HEK293 (cell line): ENCODE data around the gene SCRT2.

Experiments
- OSR2 ChIP-seq: fragments of 450-650 bp; formaldehyde crosslinking; IDR thresholded peaks from 2 replicates; pipeline ENCODE4 v1.5.1; 2016; ENCODE audit warnings: missing biosample characterization, missing genetic modification characterization
- SP2 ChIP-seq: fragments of 450-650 bp; formaldehyde crosslinking; IDR thresholded peaks from 2 replicates; pipeline ENCODE4 v1.5.1; 2016; ENCODE audit warnings: missing biosample characterization, missing genetic modification characterization
- ZBTB17 ChIP-seq: fragments of 450-650 bp; formaldehyde crosslinking; IDR thresholded peaks from 2 replicates; pipeline ENCODE4 v1.5.1; 2016; ENCODE audit warnings: missing biosample characterization, missing genetic modification characterization
- ZNF140 ChIP-seq: fragments of 450-650 bp; formaldehyde crosslinking; IDR thresholded peaks from 2 replicates; pipeline ENCODE4 v1.5.1; 2016; ENCODE audit warnings: missing biosample characterization, missing genetic modification characterization
- ZNF23 ChIP-seq: fragments of 450-650 bp; formaldehyde crosslinking; IDR thresholded peaks from 2 replicates; pipeline ENCODE4 v1.5.1; 2016; ENCODE audit warnings: missing biosample characterization, missing genetic modification characterization, borderline replicate concordance
- ZNF335 ChIP-seq: fragments of 450-650 bp; formaldehyde crosslinking; conservative IDR thresholded peaks from 2 replicates; pipeline ENCODE4 v1.5.1; 2016; ENCODE audit warnings: missing biosample characterization, missing genetic modification characterization
- ZNF585B ChIP-seq: fragments of 450-650 bp; formaldehyde crosslinking; IDR thresholded peaks from 2 replicates; pipeline ENCODE4 v1.5.1; 2016; ENCODE audit warnings: missing biosample characterization, missing genetic modification characterization
- ZNF629 ChIP-seq: fragments of 450-650 bp; formaldehyde crosslinking; IDR thresholded peaks from 2 replicates; pipeline ENCODE4 v1.5.1; 2017; ENCODE audit warnings: missing biosample characterization, missing genetic modification characterization
- ZNF677 ChIP-seq: fragments of 450-650 bp; IDR thresholded peaks from 2 replicates; pipeline ENCODE4 v1.5.0; 2018; ENCODE audit warnings: missing biosample characterization, mild to moderate bottlenecking, missing genetic modification characterization, moderate library complexity
- ZNF692 ChIP-seq: fragments of 450-650 bp; formaldehyde crosslinking; IDR thresholded peaks from 2 replicates; pipeline ENCODE4 v1.5.1; 2016; ENCODE audit warnings: missing biosample characterization, missing genetic modification characterization
- ZNF768 ChIP-seq: fragments of 450-650 bp; formaldehyde crosslinking; IDR thresholded peaks from 2 replicates; pipeline ENCODE4 v1.5.1; 2018; ENCODE audit warnings: missing biosample characterization, mild to moderate bottlenecking, missing genetic modification characterization
- ZNF776 ChIP-seq: fragments of 450-650 bp; formaldehyde crosslinking; IDR thresholded peaks from 2 replicates; pipeline ENCODE4 v1.5.0; 2017; ENCODE audit warnings: missing biosample characterization, missing genetic modification characterization, borderline replicate concordance
- ZNF785 ChIP-seq: fragments of 450-650 bp; formaldehyde crosslinking; IDR thresholded peaks from 2 replicates; pipeline ENCODE4 v1.5.1; 2016; ENCODE audit warnings: missing biosample characterization, missing genetic modification characterization
- ZNF837 ChIP-seq: fragments of 450-650 bp; formaldehyde crosslinking; IDR thresholded peaks from 2 replicates; pipeline ENCODE4 v1.5.1; 2016; ENCODE audit warnings: missing biosample characterization, missing genetic modification characterization
- ZSCAN16 ChIP-seq: fragments of 450-650 bp; formaldehyde crosslinking; IDR thresholded peaks from 2 replicates; pipeline ENCODE4 v1.5.1; 2016; ENCODE audit warnings: missing biosample characterization, missing genetic modification characterization
- ZSCAN30 ChIP-seq: fragments of 450-650 bp; IDR thresholded peaks from 2 replicates; pipeline ENCODE4 v1.5.1; 2018; ENCODE audit warnings: missing biosample characterization, mild to moderate bottlenecking, missing genetic modification characterization, moderate library complexity
- TF ChIP-seq, protein P1 (sequence below): fragments of 450-650 bp; formaldehyde crosslinking; IDR thresholded peaks from 2 replicates; pipeline ENCODE4 v1.5.1; 2016; ENCODE audit warnings: missing biosample characterization, missing genetic modification characterization
- TF ChIP-seq, protein P2 (sequence below): fragments of 450-650 bp; formaldehyde crosslinking; IDR thresholded peaks from 2 replicates; pipeline ENCODE4 v1.5.1; 2016; ENCODE audit warnings: missing biosample characterization, missing genetic modification characterization
- TF ChIP-seq, protein P3 (sequence below): fragments of 450-650 bp; formaldehyde crosslinking; IDR thresholded peaks from 2 replicates; pipeline ENCODE4 v1.5.1; 2016; ENCODE audit warnings: missing biosample characterization, missing genetic modification characterization, borderline replicate concordance
- TF ChIP-seq, protein P4 (sequence below): fragments of 450-650 bp; formaldehyde crosslinking; conservative IDR thresholded peaks from 2 replicates; pipeline ENCODE4 v1.5.1; 2016; ENCODE audit warnings: low read depth, missing biosample characterization, missing genetic modification characterization
- TF ChIP-seq, protein P5 (sequence below): fragments of 450-650 bp; formaldehyde crosslinking; conservative IDR thresholded peaks from 2 replicates; pipeline ENCODE4 v1.5.1; 2016; ENCODE audit warnings: low read depth, missing biosample characterization, missing genetic modification characterization

Gene SCRT2

GRCh38 chr20:652615-653109, 22.9 kb downstream of the SCRT2 start (continued):
- TF ChIP-seq ZNF23 (tag by site-specific recombination) (no peak), ZNF768 (tag by site-specific recombination) (peak; percentile 99; the same call in 1 of the 2 replicates), ZSCAN30 (tag by site-specific recombination) (no peak), ZNF677 (tag by site-specific recombination) (no peak), ZNF585B (tag by site-specific recombination) (no peak), SP2 (peak; percentile 55), OSR2 (tag by site-specific recombination) (no peak), ZSCAN16 (tag by site-specific recombination) (no peak), ZNF140 (tag by site-specific recombination) (no peak), ZNF629 (tag by site-specific recombination) (no peak; the same call in 1 of the 2 replicates), ZNF335 (tag by site-specific recombination) (peak; percentile 36; the same call in 1 of the 2 replicates), ZBTB17 (tag by site-specific recombination) (no peak), ZNF692 (tag by site-specific recombination) (peak; percentile 75), ZNF837 (tag by site-specific recombination) (no peak), ZNF785 (no peak), ZNF776 (no peak)
- TF ChIP-seq, protein P1, sequence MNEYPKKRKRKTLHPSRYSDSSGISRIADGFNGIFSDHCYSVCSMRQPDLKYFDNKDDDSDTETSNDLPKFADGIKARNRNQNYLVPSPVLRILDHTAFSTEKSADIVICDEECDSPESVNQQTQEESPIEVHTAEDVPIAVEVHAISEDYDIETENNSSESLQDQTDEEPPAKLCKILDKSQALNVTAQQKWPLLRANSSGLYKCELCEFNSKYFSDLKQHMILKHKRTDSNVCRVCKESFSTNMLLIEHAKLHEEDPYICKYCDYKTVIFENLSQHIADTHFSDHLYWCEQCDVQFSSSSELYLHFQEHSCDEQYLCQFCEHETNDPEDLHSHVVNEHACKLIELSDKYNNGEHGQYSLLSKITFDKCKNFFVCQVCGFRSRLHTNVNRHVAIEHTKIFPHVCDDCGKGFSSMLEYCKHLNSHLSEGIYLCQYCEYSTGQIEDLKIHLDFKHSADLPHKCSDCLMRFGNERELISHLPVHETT = peak; percentile 49; the same call in 1 of the 2 replicates
- TF ChIP-seq, protein P2, sequence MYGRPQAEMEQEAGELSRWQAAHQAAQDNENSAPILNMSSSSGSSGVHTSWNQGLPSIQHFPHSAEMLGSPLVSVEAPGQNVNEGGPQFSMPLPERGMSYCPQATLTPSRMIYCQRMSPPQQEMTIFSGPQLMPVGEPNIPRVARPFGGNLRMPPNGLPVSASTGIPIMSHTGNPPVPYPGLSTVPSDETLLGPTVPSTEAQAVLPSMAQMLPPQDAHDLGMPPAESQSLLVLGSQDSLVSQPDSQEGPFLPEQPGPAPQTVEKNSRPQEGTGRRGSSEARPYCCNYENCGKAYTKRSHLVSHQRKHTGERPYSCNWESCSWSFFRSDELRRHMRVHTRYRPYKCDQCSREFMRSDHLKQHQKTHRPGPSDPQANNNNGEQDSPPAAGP (tag by site-specific recombination) = 0 out of 2 replicates have a peak, but pooled peaks have one; percentile 37
- TF ChIP-seq, protein P3, sequence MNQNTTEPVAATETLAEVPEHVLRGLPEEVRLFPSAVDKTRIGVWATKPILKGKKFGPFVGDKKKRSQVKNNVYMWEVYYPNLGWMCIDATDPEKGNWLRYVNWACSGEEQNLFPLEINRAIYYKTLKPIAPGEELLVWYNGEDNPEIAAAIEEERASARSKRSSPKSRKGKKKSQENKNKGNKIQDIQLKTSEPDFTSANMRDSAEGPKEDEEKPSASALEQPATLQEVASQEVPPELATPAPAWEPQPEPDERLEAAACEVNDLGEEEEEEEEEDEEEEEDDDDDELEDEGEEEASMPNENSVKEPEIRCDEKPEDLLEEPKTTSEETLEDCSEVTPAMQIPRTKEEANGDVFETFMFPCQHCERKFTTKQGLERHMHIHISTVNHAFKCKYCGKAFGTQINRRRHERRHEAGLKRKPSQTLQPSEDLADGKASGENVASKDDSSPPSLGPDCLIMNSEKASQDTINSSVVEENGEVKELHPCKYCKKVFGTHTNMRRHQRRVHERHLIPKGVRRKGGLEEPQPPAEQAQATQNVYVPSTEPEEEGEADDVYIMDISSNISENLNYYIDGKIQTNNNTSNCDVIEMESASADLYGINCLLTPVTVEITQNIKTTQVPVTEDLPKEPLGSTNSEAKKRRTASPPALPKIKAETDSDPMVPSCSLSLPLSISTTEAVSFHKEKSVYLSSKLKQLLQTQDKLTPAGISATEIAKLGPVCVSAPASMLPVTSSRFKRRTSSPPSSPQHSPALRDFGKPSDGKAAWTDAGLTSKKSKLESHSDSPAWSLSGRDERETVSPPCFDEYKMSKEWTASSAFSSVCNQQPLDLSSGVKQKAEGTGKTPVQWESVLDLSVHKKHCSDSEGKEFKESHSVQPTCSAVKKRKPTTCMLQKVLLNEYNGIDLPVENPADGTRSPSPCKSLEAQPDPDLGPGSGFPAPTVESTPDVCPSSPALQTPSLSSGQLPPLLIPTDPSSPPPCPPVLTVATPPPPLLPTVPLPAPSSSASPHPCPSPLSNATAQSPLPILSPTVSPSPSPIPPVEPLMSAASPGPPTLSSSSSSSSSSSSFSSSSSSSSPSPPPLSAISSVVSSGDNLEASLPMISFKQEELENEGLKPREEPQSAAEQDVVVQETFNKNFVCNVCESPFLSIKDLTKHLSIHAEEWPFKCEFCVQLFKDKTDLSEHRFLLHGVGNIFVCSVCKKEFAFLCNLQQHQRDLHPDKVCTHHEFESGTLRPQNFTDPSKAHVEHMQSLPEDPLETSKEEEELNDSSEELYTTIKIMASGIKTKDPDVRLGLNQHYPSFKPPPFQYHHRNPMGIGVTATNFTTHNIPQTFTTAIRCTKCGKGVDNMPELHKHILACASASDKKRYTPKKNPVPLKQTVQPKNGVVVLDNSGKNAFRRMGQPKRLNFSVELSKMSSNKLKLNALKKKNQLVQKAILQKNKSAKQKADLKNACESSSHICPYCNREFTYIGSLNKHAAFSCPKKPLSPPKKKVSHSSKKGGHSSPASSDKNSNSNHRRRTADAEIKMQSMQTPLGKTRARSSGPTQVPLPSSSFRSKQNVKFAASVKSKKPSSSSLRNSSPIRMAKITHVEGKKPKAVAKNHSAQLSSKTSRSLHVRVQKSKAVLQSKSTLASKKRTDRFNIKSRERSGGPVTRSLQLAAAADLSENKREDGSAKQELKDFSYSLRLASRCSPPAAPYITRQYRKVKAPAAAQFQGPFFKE (tag by site-specific recombination) = no peak
- TF ChIP-seq, protein P4, sequence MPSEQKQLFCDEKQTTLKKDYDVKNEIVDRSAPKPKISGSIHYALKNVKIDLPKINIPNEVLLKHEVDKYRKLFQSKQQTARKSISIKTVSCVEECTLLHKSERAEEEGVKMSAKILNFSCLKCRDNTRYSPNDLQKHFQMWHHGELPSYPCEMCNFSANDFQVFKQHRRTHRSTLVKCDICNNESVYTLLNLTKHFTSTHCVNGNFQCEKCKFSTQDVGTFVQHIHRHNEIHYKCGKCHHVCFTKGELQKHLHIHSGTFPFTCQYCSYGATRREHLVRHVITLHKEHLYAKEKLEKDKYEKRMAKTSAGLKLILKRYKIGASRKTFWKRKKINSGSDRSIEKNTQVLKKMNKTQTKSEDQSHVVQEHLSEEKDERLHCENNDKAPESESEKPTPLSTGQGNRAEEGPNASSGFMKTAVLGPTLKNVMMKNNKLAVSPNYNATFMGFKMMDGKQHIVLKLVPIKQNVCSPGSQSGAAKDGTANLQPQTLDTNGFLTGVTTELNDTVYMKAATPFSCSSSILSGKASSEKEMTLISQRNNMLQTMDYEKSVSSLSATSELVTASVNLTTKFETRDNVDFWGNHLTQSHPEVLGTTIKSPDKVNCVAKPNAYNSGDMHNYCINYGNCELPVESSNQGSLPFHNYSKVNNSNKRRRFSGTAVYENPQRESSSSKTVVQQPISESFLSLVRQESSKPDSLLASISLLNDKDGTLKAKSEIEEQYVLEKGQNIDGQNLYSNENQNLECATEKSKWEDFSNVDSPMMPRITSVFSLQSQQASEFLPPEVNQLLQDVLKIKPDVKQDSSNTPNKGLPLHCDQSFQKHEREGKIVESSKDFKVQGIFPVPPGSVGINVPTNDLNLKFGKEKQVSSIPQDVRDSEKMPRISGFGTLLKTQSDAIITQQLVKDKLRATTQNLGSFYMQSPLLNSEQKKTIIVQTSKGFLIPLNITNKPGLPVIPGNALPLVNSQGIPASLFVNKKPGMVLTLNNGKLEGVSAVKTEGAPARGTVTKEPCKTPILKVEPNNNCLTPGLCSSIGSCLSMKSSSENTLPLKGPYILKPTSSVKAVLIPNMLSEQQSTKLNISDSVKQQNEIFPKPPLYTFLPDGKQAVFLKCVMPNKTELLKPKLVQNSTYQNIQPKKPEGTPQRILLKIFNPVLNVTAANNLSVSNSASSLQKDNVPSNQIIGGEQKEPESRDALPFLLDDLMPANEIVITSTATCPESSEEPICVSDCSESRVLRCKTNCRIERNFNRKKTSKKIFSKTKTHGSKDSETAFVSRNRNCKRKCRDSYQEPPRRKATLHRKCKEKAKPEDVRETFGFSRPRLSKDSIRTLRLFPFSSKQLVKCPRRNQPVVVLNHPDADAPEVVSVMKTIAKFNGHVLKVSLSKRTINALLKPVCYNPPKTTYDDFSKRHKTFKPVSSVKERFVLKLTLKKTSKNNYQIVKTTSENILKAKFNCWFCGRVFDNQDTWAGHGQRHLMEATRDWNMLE (tag by site-specific recombination) = no peak
- TF ChIP-seq, protein P5, sequence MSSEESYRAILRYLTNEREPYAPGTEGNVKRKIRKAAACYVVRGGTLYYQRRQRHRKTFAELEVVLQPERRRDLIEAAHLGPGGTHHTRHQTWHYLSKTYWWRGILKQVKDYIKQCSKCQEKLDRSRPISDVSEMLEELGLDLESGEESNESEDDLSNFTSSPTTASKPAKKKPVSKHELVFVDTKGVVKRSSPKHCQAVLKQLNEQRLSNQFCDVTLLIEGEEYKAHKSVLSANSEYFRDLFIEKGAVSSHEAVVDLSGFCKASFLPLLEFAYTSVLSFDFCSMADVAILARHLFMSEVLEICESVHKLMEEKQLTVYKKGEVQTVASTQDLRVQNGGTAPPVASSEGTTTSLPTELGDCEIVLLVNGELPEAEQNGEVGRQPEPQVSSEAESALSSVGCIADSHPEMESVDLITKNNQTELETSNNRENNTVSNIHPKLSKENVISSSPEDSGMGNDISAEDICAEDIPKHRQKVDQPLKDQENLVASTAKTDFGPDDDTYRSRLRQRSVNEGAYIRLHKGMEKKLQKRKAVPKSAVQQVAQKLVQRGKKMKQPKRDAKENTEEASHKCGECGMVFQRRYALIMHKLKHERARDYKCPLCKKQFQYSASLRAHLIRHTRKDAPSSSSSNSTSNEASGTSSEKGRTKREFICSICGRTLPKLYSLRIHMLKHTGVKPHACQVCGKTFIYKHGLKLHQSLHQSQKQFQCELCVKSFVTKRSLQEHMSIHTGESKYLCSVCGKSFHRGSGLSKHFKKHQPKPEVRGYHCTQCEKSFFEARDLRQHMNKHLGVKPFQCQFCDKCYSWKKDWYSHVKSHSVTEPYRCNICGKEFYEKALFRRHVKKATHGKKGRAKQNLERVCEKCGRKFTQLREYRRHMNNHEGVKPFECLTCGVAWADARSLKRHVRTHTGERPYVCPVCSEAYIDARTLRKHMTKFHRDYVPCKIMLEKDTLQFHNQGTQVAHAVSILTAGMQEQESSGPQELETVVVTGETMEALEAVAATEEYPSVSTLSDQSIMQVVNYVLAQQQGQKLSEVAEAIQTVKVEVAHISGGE = 0 out of 2 replicates have a peak, but pooled peaks have one; percentile 18
